Endometrium (tissue), 2 donors: ENCODE results near the gene ELMOD1.
"Not testable (repeated sequence)": the region's sequence is repeated elsewhere in the genome, so short reads cannot be mapped to it uniquely, and the experiment has no call there.

Source experiments
- FAIRE-seq: peaks from 2 replicates; lab custom pipeline; 2012; peaks lifted over from hg19 to GRCh38; lab: Jason Lieb, UNC
- donor health status: control.
- donor health status: control.

ELMOD1 gene

GRCh38 chr11:107590460-107591377 lies at the start of gene ELMOD1:
Gene ELMOD1, plus strand, starts transcription at chr11:107591147. Its CDS starts 27,043 bp downstream, at chr11:107618190.
- FAIRE-seq, result no peak

DNA sequence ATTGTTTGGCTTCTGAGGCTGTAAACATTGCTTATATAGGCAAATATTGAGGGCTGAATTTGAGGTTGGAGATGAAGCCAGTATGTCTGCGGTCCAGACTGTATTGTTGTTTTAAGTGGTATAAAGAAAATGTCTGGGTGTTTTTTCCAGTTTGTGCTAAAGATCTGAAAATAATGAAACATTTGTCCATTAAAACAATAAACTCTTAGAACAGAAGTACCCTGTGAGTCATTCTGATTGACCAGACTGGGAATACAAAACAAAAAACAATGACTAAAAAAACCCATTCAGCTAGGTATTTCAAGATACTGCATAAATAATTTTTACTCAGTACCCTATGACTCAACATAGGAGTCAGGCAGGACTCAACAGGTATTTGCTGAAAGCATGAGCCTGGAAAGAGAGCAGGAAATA lies 45.8 kb upstream of the ELMOD1 start:
- FAIRE-seq, result no peak

GRCh38 chr11:107547961-107548360 lies 43.0 kb upstream of the ELMOD1 start:
- no peak for FAIRE-seq

- peak; percentile 79 for FAIRE-seq
Observed at GRCh38 chr11:107549253-107549953, 41.5 kb upstream of the ELMOD1 start.

GRCh38 chr11:107549954-107550285 lies 41.0 kb upstream of the ELMOD1 start:
- no peak for FAIRE-seq

GRCh38 chr11:107550304-107550703 lies 40.6 kb upstream of the ELMOD1 start:
- FAIRE-seq, result no peak

DNA sequence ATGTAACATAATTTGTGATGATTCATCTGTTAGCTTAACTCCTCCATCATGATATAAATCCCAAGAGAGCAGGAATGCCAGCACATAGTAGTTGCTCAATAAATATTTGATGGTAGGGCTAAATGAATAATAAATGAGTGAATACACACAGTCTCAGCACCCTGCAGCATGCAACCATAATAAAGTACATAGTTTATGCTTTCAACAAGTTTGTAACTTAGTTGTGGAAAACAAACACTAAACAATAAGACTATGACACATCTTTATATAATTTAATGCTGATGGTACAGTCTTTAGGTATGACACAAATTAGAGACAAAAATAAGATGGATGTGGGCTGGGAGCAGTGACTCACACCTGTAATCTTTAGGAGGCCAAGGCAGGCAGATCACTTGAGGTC lies 29.3 kb upstream of the ELMOD1 start:
- no peak for FAIRE-seq

DNA sequence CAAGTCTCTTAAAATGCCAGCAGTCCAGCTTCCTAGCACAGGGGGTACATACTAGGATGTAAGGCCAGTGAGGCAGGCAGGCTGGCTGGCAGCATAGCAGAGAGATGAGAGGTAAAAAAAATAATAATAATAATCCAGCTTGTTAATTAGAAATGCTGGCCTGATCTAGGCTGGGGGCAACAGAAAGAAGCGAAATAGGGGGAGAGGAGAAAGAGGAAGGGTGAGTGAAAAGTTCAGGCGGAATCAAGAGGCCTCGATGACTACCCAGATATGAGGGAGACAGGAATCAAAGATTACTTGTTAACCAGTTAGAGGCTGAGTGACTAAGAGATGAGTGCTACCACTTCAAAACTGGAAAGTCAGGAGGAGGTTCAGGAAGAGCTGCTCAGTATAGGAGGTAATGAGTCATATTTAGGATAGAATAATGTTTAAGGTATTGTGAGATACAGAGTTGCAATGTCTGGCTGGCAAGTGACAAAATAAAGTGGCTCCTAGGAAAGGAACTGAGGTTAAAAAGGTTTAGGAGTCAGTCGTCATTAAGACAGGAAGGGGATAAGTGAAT lies 28.2 kb upstream of the ELMOD1 start:
- FAIRE-seq, result no peak

DNA sequence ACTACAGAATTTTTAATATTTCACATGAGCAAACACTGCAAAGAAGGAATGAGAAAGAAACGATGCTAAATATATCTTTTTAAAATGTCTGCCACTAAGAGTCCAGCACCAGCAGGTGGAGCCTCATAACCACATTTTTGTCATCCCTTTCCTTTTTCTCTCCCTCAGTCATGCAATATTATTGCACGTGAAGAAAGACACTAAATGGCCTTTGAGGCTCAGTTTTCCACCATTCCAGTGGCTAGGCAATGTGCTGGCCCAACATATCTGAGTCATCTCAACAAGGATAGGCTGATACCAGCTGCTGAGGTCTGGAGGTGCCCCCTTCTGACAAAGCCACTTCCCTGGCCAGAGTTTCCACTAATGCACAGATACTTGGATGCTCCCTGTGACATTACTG lies 27.2 kb upstream of the ELMOD1 start:
- peak; percentile 61 for FAIRE-seq

DNA sequence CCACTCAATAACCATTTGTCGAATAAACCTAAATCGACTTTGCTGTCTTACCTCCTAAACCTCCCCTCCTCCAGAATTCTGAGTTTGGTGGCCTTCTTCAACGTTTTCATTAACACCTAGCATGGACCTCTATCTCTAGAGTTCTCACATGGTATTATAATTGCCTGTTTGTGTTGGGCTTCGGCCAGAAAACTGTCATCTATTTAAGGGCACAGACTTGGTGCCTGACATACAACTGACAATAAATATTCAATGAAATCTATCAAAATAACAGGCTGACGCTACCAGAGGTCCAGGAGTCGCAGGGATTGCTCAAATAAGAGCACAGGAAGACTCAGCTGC lies 26.1 kb upstream of the ELMOD1 start:
- FAIRE-seq, result no peak

DNA sequence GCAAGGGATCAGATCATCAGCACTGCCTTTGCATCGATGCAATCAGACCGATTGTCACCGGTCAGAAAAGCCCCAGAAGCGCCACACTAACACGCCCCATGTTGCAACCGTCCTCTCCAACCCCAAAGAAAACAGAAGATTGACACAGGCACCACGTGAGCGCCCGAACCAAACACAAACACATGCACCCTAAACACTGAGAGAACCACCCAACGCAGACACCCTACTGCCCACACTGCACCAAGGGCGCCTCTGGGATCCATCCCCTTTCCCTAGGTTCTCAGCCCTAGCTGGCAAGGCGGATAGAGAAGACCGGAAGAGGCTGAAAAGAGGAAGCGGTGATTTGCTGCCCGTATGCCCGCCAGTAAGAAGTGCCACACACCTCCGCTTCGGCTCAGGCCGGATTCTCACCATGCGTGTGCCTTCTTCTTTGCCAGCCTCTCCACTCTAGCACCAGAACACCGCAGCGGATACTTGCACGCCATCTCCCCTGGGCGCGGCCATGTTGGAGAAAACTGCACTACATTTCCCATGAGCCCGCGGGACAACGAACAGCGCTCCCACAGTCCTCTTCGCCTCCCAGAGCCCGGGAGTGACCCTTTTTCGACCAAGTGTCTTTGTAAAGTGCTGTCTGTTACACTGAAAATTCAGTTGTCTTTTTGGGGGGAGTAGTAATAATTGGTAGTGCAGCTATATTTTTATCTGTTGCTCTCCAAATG lies 25.6 kb upstream of the ELMOD1 start, which contains the start of gene ALKBH8:
Gene ALKBH8 (minus strand): TSS at position 517 of the 719 bp plus-strand sequence. CDS start 4,842 bp downstream, outside the sequence.
- no peak for FAIRE-seq

- FAIRE-seq, result not testable (repeated sequence)
Observed at GRCh38 chr11:107565955-107566501, 24.9 kb upstream of the ELMOD1 start.

DNA sequence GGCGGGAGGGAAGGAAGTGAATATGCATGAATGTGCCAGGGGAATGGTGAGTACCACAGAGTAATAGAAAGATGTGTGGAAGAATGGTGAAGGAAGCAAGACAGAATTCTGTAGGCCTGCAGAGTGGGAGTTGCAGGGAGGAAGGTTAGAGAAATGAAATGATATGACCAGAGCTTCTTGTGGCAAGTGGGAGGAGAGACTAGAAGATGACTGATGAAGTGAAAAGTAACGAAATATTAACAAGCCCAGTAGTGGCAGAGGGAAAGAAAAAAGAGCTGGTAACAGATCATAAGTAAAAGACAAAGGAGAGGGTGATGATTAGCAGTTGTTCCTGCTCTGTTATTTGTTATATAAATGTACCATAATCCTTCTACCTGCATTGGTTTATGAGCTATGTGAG lies 24.4 kb upstream of the ELMOD1 start:
- FAIRE-seq, result no peak

- FAIRE-seq, result no peak
Observed at GRCh38 chr11:107567739-107568335, 23.1 kb upstream of the ELMOD1 start.

DNA sequence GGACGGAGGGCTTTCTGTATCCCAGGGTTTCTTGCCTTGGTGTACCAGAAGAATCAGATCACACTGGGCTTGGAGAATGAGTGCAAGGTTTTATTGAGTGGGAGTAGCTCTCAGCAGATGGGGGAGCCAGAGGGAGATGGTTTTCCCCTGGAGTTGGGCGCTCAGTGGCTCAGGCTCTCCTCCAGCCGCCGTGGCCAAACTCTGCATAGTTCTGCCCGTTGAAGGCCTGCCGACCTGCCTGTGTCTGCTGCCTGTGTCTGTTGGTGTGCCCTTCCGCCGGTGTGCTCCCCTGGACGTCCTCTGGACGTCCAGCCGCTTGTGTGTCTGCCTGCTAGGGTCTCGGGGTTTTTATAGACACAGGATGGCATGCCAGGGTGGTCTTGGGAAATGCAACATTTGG lies 20.9 kb upstream of the ELMOD1 start:
- FAIRE-seq, result no peak

DNA sequence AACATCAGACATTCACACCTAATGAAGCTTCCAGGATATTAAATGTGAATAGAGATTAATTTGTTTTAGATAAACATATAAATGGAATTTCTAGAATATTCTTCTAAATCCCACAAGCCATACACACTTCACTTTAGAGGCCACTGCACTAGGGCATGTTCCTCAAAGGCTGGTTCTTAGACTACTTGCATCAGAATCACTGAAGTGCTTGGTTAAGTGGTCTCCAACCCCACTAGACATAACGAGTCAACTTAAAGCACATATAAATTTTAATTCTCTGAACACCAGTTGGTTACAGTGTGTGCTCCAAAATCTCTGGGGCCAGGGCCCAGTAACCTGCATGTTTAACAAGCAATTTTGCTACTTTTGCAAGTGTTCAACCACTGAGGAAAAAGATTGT lies 17.5 kb upstream of the ELMOD1 start:
- no peak for FAIRE-seq

DNA sequence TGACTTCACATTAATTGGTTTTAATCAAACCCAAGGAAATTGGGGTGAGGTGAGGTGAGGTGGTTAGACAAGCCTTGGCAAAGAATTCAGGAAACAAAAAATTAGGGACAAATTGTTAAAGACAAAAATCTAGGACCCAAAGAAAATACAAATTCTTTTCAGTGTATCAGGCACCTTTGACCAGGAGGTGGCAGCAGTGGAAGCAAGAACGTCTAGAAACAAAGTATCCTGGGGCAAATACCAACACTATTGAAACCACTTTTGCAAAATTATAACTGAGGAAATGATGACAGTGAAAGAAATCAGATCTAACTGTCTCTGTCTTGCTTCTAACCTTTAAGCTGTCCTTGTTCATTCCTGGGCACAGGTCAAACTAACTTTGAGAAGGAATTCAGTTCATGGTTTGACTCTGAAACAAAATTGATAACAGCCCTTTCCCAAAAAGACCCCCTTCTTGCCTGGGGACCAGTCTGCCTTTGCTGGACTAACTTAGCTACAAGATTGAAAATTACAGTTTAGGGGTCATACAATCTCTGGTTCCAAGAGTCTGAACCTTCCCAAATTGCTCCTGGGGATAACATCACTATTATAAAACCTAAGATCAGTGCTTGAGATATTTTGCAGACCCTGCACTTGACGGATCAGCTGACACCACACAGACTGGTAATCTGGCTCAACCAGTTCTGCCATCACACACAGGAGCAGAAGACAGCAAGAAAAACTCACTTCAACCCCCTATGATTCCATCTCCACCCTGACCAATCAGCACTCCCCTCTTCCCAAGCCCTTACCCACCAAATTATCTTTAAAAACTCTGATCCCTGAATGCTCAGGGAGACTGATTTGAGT lies 14.2 kb upstream of the ELMOD1 start:
- FAIRE-seq, result peak; percentile 83

DNA sequence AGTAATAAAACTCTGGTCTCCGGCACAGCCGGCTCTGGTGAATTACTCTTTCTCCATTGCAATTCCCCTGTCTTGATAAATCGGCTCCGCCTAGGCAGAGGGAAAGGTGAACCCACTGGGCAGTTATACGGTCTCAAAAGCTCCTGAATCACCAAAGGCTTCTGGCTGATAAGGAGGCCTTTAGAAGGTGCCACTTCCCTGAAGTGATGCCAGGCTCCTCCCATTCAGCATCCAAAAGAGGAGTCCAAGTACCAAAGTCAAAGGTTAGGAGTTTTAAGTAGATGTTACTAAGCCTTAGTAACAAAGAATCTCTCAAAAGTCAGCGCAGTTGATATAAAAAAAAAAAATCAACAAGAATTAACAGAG lies 13.6 kb upstream of the ELMOD1 start:
- FAIRE-seq, result no peak

GRCh38 chr11:107579169-107579568 lies 11.8 kb upstream of the ELMOD1 start:
- not testable (repeated sequence) for FAIRE-seq

DNA sequence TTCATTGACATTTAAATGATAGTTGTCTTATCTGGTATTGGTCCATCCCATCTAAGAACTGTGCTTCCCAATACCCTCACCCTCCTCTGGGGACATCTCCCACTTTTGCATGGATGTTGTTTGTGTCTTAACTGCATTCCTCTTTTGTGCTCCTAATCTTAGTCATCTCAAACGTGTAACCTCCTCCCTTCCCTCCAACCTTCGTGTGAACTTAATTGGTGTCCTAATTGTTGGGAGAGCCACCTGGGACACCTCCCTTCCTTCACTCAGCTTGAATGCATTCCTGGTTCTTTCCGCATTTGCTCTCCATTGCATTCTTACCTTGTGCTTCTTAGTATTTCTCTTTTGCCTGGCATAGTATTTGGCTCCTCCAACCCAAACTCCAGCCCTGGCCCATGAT lies 9.8 kb upstream of the ELMOD1 start:
- FAIRE-seq, result no peak
